Esophagus muscularis mucosa (tissue), 4 donors: ENCODE measurements around the gene RNLS. TPM values are rescaled to one million over a fixed set of nuclear protein-coding genes. Genes with fewer than 3 reads are reported as not detected.

Source experiments
- small RNA-seq, 3 donors: library from RNA; depleted of rRNA; stranded (forward); fragments of <200 nt; gene quantifications; one replicate each; pipeline ENCODE3, GENCODE V24; 2016
- total RNA-seq, 4 donors: library from RNA; depleted of rRNA; stranded (reverse); fragments of >200 nt; gene quantifications; one replicate each; pipeline versions ENCODE4 v1.1.0 to v1.2.1, GENCODE V29; 2016

Gene RNLS
- total RNA-seq, 4 donors from 2014 or later = 6.7 to 12.9 (median 10.9) TPM

Small RNAs within 50 kb of the gene (small RNA-seq; reads per million reads assigned to genes)
- 0 reads per million in 3 donors for gene AL353149.1
- 0 reads per million in 3 donors for gene RF00019

Other genes starting within 250 kb of the RNLS start
- gene LIPJ, start 3.4 kb upstream of the RNLS start, total RNA-seq = under 1 TPM in 1 of 4 donors, not detected in 3; 0.19 TPM
- not detected for gene LIPF, start 81.1 kb upstream of the RNLS start, total RNA-seq
- not detected for gene LIPK, start 122.9 kb upstream of the RNLS start, total RNA-seq
- under 1 TPM in 1 of 4 donors, not detected in 3; 0.33 TPM for gene LIPN, start 176.7 kb upstream of the RNLS start, total RNA-seq
- not detected for gene LIPM, start 219.4 kb upstream of the RNLS start, total RNA-seq